ENCODE results near the gene NDUFV1. TPM values are rescaled to one million over a fixed set of nuclear protein-coding genes. Genes with fewer than 3 reads are reported as not detected.

The NDUFV1 gene
- total and polyA plus RNA-seq, 2 donors (not counting 1 experiment from before 2014, with no cell fraction given): 238 to 315 TPM

DNA sequence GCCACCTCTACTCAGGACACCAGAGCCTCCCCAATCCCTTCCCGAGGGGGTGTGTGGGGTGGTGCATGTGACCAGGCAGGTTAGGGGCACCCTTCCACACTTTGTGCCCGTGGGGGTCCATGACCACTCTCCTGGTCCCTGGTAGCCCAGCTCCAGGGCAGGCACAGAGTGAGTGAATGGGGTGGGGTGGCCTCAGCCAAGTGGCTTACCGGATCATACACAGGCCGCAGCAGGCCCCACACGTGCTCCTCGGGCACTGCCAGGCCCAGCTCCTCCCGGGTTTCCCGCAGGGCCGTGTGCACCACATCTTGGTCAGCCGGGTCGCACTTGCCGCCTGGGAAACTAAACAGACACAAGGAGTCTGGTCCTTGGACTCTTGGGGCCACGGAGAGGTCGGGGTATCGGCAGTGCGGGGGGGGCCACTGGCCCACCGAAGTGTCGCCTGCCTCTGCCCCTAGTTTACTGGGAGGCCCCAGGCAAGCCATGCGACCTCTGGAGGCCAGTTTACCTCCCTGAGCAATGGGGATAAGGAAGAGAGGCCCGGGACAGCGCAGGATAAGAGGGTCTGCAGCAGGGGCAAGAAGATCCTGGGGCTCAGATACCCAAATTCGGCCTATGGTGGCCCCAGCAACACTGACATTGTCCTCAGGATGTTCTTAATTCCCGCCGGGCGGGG, 22.1 kb downstream of the NDUFV1 start:
- Histone ChIP-seq H3K4me3 (ENCODE audit: control extremely low read depth in 1 of 5, extremely low read depth in 1 of 5, insufficient read depth in 1 of 5, low read depth in 2 of 5, low read length in 4 of 5) (peak overlapping the region in 4 of 5 experiments; percentile 61 to 76 (median 72)), H3K4me1 (ENCODE audit: control insufficient read depth in 2 of 2, insufficient read depth in 2 of 2, low read length in 2 of 2) (peaks cover 14 to 19% of the 10 kb centered on the region in 2 donors), H2AFZ (ENCODE audit: insufficient read depth, low read depth, low read length, poor library complexity, severe bottlenecking) (peak overlapping the region; percentile 75), H3K36me3 (replicated peaks in 1 of 2; ENCODE audit: control extremely low read depth in 1 of 2, control insufficient read depth in 1 of 2, extremely low read depth in 1 of 2, insufficient read depth in 2 of 2, low read length in 1 of 2) (no peaks in the 10 kb centered on the region), H3K27ac (ENCODE audit: low read length in 2 of 2) (peak overlapping the region; percentile 55 to 61), H3K27me3 (replicated peaks in 1 of 4; ENCODE audit: control extremely low read depth in 1 of 4, control insufficient read depth in 3 of 4, insufficient read depth in 4 of 4, low read length in 3 of 4) (no peaks in the 10 kb centered on the region), H3K4me2 (replicated peaks; ENCODE audit: low read depth, low read length, poor library complexity, severe bottlenecking) (peak overlapping the region; percentile 99), H3K9me3 (ENCODE audit: control extremely low read depth in 1 of 3, control insufficient read depth in 2 of 3, insufficient read depth in 1 of 3, low read length in 2 of 3) (no peaks in the 10 kb centered on the region), H4K20me1 (ENCODE audit: control insufficient read depth, insufficient read depth, low read length, poor library complexity, severe bottlenecking) (peaks cover 9% of the 10 kb centered on the region), H3K79me2 (ENCODE audit: control insufficient read depth, insufficient read depth, low read length) (no peaks in the 10 kb centered on the region), H3K9ac (ENCODE audit: low read length) (no peak overlapping the region)
- WGBS (ENCODE audit: insufficient coverage): 68% methylated on average over 25 of the region's 25 CpGs
- intact Hi-C loops (cut with micrococcal nuclease): loop anchor here (1.0 kb wide), 5 partner anchors 15 to 57 kb away; no protein-coding TSS in a partner anchor
- CTCF ChIA-PET: interaction anchor here (0.6 to 7.5 kb wide), 29 partner anchors 10 to 905 kb away, joined by 3 to 105 read pairs (median 5); partner anchors contain the start of genes ACY3, GSTP1, POLD4 and PPP1CA
- Mint-ChIP-seq H3K27ac (peak overlapping the region; percentile 83), H3K4me3 (peak overlapping the region; percentile 90), H3K9me3 (ENCODE audit: insufficient read depth) (no peaks in the 10 kb centered on the region), H3K4me1 (peaks cover 17% of the 10 kb centered on the region), H3K27me3 (no peaks in the 10 kb centered on the region)
- TF ChIP-seq EZH2 (IDR thresholded peaks at IDR 0.05; ENCODE audit: borderline replicate concordance, insufficient read depth, low read depth, low read length, poor library complexity, severe bottlenecking) (no peak), CTCF (IDR thresholded peaks at IDR 0.05) (no peak)
- DNase-seq (peak; percentile 39), ATAC-seq (ENCODE audit: low read depth) (no peak)
- POLR2A ChIA-PET: interaction anchor here (0.6 to 2.8 kb wide), 11 partner anchors 14 to 192 kb away, joined by 3 to 31 read pairs (median 6); partner anchors contain the start of genes ACY3, GSTP1 and PTPRCAP
